ENCODE data around the gene P2RY14. TPM values are rescaled to one million over a fixed set of nuclear protein-coding genes. Genes with fewer than 3 reads are reported as not detected.

Gene P2RY14
- total RNA-seq, 4 donors from 2014 or later: 0.60 to 11.3 (median 7.2) TPM; not detected in 1

DNA sequence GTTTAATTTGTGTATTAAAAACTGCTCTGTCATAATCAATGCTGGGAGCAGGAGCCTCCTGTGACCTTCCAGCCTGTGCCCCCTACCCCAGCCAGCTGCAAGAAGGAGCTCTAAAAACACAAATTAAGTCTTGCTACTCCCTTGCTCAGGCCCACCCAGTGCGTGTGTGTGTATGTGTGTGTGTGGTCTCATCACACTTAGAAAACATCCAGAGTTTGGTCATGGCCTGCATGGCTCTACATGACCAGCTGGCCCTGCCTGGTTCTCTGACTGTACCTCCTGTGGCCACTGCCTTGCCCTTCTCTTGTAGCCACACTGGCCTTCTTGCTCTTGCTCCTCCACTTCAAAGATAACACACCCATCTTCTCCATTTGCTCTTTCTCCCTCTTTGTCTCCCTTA lies 13.7 kb downstream of the P2RY14 start:
- no peak for DNase-seq
- in situ Hi-C loops (cut with MboI; ENCODE audit: low pct_ligation_motif_present in 1 of 4, low pct_unique_long_range_greater_than_20kb in 1 of 4, low sequenced_read_pairs in 3 of 4): no loop called here
- H3K27me3 ChIP-seq: no peaks in the 10 kb centered on the region
- H3K4me3 ChIP-seq: no peak overlapping the region
- H3K27ac ChIP-seq: peak overlapping the region; percentile 58 to 82 (median 76)
- 92% methylated on average over 1 of the region's 1 CpG; no CpG with 5 or more reads in 1 of the 2 donors for WGBS, 2 donors (ENCODE audit: low coverage in 1 of 2)
- H3K36me3 ChIP-seq: no peaks in the 10 kb centered on the region
- H3K9me3 ChIP-seq: no peaks in the 10 kb centered on the region
- intact Hi-C loops (cut with DNase I; ENCODE audit: low total_unique reads): loop anchor here (5.0 kb wide), 1 partner anchor 1687 kb away; no protein-coding TSS in a partner anchor
- peaks cover 0 to 43% (median 6%) of the 10 kb centered on the region in 4 donors for H3K4me1 ChIP-seq
- TF ChIP-seq EP300 (IDR thresholded peaks at IDR 0.05; ENCODE audit: low read depth) (no peak), POLR2A (IDR thresholded peaks at IDR 0.05) (no peak), POLR2AphosphoS5 (IDR thresholded peaks at IDR 0.05) (no peak)
- TF ChIP-seq, protein P1, sequence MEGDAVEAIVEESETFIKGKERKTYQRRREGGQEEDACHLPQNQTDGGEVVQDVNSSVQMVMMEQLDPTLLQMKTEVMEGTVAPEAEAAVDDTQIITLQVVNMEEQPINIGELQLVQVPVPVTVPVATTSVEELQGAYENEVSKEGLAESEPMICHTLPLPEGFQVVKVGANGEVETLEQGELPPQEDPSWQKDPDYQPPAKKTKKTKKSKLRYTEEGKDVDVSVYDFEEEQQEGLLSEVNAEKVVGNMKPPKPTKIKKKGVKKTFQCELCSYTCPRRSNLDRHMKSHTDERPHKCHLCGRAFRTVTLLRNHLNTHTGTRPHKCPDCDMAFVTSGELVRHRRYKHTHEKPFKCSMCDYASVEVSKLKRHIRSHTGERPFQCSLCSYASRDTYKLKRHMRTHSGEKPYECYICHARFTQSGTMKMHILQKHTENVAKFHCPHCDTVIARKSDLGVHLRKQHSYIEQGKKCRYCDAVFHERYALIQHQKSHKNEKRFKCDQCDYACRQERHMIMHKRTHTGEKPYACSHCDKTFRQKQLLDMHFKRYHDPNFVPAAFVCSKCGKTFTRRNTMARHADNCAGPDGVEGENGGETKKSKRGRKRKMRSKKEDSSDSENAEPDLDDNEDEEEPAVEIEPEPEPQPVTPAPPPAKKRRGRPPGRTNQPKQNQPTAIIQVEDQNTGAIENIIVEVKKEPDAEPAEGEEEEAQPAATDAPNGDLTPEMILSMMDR (IDR thresholded peaks at IDR 0.05): no peak

DNA sequence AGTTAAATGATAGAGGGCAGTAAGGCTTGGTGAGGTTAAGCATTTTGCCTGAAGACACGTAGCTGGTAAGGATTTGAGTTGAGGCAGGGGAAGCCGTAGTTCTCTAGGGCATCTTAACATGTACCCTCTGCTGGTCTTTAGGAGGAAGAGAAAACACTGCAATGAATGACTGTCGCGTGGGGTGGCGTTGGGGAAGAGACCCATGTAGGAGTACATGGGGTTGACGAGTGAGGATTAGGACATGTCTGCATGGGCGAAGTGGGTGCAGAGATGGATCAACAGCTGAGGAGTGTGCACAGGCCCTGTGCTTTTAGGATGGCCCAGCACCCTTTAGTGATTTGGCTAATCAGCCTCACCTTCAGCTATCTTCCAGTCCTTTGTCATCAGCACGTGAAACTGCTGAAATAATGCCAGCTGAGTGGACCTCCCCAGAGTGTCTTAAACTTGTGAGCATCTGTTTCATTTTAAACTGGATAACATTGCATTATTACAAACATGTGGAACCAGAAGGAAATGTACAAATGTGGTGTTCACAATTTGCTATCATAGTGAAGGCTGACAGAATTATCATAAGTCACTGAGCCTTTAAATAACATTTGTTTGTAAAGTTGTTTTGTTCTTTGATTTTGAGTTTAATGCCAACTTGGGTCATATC lies 15.3 kb downstream of the P2RY14 start:
- DNase-seq: no peak
- TF ChIP-seq EP300 (IDR thresholded peaks at IDR 0.05; ENCODE audit: low read depth) (no peak), POLR2AphosphoS5 (IDR thresholded peaks at IDR 0.05) (peak in 1 of 3 donors; percentile 13)
- no peaks in the 10 kb centered on the region for H3K36me3 ChIP-seq
- intact Hi-C loops (cut with DNase I; ENCODE audit: low total_unique reads): loop anchor here (5.0 kb wide), 1 partner anchor 1686 kb away; no protein-coding TSS in a partner anchor
- H3K4me1 ChIP-seq: peaks cover 0 to 50% (median 6%) of the 10 kb centered on the region in 4 donors
- peak overlapping the region; percentile 58 to 82 (median 76) for H3K27ac ChIP-seq
- no peaks in the 10 kb centered on the region for H3K27me3 ChIP-seq
- 80 to 87% methylated on average over 8 of the region's 8 CpGs for WGBS, 2 donors (ENCODE audit: low coverage in 1 of 2)
- no peak overlapping the region for H3K4me3 ChIP-seq
- in situ Hi-C loops (cut with MboI; ENCODE audit: low pct_ligation_motif_present in 1 of 4, low pct_unique_long_range_greater_than_20kb in 1 of 4, low sequenced_read_pairs in 3 of 4): no loop called here
- no peaks in the 10 kb centered on the region for H3K9me3 ChIP-seq

DNA sequence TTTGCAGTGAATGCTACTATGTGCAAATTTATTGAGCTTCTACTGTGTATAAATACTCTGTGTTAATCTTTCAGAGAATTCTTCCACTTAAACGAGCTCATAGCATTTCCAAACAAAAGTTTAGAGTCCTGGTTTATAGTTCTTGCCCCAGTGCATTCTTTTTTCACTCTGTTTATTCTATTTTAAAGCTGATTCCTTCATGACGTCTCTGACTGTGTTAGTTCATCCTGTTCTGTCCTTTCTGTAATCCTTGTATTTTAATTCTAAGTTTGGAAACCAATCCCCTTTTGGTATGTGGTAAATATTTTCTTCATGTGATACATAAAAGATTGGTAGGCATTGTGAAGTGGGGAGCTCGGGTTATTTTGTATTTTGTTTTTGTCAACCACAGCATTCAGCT lies 18.7 kb downstream of the P2RY14 start:
- in situ Hi-C loops (cut with MboI; ENCODE audit: low pct_ligation_motif_present in 1 of 4, low pct_unique_long_range_greater_than_20kb in 1 of 4, low sequenced_read_pairs in 3 of 4) (no loop called here), intact Hi-C loops (cut with DNase I; ENCODE audit: low total_unique reads) (loop anchor here (5.0 kb wide), 1 partner anchor 1682 kb away; no protein-coding TSS in a partner anchor)
- H3K4me1 ChIP-seq: peaks cover 0 to 33% (median 1%) of the 10 kb centered on the region in 4 donors
- H3K36me3 ChIP-seq: no peaks in the 10 kb centered on the region
- H3K4me3 ChIP-seq: no peak overlapping the region
- WGBS, 2 donors (ENCODE audit: low coverage in 1 of 2): 42 to 46% methylated on average over 3 of the region's 3 CpGs
- TF ChIP-seq EP300 (IDR thresholded peaks at IDR 0.05; ENCODE audit: low read depth) (peak; percentile 71), POLR2A (IDR thresholded peaks at IDR 0.05) (no peak), POLR2AphosphoS5 (IDR thresholded peaks at IDR 0.05) (peak in 2 of 3 donors; percentile 43 to 57)
- TF ChIP-seq, protein P1 (IDR thresholded peaks at IDR 0.05): no peak
- H3K9me3 ChIP-seq: no peaks in the 10 kb centered on the region
- H3K27ac ChIP-seq: peak overlapping the region; percentile 63 to 82 (median 76)
- DNase-seq: no peak
- no peaks in the 10 kb centered on the region for H3K27me3 ChIP-seq

DNA sequence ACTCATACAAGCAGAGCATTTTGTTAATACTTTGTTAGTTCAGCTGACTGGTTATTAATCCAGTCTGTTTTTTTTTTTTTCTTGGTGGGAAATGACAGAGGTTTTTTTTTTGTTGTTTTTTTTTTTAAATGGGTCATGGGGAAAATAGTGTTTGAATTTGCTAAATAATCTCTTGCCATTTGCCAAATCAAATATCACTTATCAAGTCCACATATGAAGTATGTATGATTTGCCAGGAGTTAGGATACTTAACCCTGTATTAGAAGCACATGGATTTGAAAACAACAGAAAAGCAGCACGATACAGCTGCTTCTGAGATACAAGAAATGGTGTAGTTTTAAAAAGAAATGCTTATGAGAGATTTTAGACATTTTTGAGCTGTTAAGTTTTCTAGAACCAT lies 21.6 kb downstream of the P2RY14 start:
- WGBS, 2 donors (ENCODE audit: low coverage in 1 of 2): 60 to 73% methylated on average over 1 of the region's 1 CpG
- in situ Hi-C loops (cut with MboI; ENCODE audit: low pct_ligation_motif_present in 1 of 4, low pct_unique_long_range_greater_than_20kb in 1 of 4, low sequenced_read_pairs in 3 of 4) (no loop called here), intact Hi-C loops (cut with DNase I; ENCODE audit: low total_unique reads) (no loop called here)
- Histone ChIP-seq H3K4me3 (no peak overlapping the region), H3K27ac (peak overlapping the region; percentile 45 to 82 (median 74)), H3K36me3 (no peaks in the 10 kb centered on the region), H3K9me3 (no peaks in the 10 kb centered on the region), H3K27me3 (no peaks in the 10 kb centered on the region), H3K4me1 (peaks cover 0 to 36% (median 4%) of the 10 kb centered on the region in 4 donors)
- DNase-seq: no peak
- TF ChIP-seq POLR2A (IDR thresholded peaks at IDR 0.05): no peak
- TF ChIP-seq, protein P1 (IDR thresholded peaks at IDR 0.05): no peak

All from transverse colon (tissue), 4 donors.